GM15510 (cell line): ENCODE results near the gene RASGRP1.

Experiments used
- POLR2A ChIP-seq: IDR thresholded peaks from 3 replicates; pipeline ENCODE4 v1.6.1; 2011; ENCODE audit warnings: borderline replicate concordance; ENCODE audit not compliant: insufficient read length; ENCODE audit errors: extremely low read depth

RASGRP1 gene

DNA sequence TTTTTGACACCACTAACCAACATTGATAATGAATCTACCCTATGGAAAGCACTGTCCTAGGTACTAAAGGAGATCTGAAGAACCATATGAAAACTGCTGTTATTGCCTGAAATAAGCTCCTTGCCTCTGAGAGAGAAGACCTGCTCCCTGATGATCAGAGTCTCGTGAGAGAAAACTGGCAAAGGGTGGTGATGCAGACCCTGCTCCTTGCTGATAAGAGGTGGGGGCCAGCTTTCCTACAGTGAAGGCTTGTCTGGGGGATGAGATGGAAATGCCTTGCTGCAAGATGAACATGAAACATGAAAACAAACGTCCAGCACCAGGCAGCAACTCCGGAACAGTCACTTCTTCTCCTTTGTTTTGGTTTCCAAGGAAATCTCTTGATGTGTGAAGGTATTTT is 31.9 kb downstream of the RASGRP1 start:
- TF ChIP-seq POLR2A, result no peak

DNA sequence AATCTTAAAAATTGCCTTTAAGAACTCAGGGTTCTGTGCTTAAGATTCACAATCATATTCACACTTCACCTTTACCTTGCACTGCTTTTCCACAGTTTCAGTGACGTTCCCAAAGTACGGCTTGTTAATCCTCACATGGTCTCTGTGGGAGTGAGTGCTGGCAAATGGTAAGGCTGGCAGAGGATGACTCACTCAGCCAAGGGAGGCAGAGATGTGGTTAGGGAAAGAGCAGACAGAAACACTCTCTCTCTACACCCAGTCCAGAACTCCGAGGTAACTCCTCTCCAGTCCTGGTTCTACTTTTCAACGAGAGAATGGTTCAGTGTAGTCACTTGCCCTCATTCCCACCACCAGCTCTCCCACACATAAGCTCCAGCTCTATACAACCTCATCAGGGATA is 33.1 kb downstream of the RASGRP1 start:
- TF ChIP-seq POLR2A, result no peak

- TF ChIP-seq POLR2A, result no peak
These were observed 34.5 kb downstream of the RASGRP1 start for GRCh38 chr15:38530113-38530512.

DNA sequence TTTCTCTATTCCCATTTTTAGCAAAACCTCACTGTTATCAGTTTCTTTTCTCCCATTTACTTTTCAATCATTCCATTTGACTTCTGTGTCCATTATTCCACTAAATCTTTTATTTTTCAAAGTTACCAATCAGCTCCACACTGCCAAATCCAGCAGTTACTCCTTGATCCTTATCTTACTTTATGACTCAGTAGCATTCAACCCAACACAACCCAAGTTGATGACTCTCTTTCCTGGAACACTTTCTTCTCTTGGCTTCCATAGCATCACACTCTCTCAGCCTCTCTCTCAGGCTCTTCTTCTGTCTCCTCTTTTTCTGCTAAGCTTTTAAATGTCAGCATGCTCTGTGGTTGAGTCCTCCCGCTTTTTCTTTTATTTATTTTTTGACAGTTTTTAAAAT is 36.3 kb downstream of the RASGRP1 start:
- TF ChIP-seq POLR2A, result no peak

DNA sequence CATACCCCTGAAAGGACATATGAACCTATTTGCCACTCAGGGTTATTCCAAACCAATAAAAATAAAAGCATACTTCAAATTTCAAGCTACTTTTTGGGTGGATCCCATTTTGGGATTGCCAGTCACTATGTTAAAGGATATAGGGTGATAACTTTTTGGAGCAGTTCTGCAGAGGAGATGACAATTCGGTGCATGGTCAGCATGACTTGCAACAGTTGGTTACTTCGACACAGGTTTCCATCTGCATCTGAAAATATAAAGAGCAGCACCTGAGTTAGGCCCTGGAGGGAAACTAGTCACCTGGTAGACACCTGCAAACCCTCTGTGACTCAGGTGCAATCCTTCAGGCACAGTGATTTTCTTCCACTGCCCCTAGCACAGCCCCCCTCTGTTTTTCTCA is 38.5 kb downstream of the RASGRP1 start:
- TF ChIP-seq POLR2A, result no peak

DNA sequence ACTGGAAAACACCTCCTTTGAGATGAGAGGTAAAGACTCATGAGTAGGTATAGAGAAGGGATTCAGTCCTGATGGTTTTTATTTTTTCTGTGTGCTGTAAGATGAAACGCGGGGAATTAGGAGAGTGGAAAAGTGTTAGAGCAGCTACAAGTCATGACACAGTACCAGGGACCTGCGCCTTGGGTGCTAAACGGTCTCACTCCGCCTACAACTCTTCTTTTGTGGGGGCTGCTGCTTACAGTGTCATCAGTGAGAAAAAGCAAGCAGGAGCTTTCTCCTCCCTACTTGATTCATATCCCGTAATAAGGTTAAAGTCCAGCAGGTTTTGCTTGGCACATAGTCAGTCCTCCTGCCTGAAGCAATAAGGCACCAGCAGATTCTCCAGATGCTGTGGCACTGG is 39.1 kb downstream of the RASGRP1 start:
- TF ChIP-seq POLR2A, result no peak

- no peak for TF ChIP-seq POLR2A
These were observed 40.5 kb downstream of the RASGRP1 start for GRCh38 chr15:38524156-38524555.

- no peak for TF ChIP-seq POLR2A
These were observed 41.7 kb downstream of the RASGRP1 start for GRCh38 chr15:38522922-38523321.

DNA sequence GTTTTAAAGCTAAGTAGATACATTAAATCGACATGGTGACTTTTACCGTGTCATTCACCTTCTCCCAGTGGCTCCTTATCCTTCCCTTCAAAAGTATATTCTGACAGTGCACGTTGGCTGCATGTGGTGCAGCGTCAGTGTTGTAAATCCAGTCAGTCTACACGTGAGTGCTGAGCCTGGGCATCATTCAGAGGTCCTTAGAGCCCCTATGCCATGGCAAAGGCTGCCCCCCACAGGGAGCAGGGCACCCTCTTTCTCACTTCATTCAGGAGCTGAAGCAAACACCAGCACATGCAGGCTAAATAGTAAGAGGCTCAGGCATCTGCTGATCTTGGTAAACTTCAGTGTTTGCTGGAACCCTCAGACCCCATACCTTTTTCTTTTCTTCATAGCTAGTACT is 43.3 kb downstream of the RASGRP1 start:
- TF ChIP-seq POLR2A, result no peak

GRCh38 chr15:38520035-38520434 is 44.6 kb downstream of the RASGRP1 start:
- TF ChIP-seq POLR2A, result no peak

DNA sequence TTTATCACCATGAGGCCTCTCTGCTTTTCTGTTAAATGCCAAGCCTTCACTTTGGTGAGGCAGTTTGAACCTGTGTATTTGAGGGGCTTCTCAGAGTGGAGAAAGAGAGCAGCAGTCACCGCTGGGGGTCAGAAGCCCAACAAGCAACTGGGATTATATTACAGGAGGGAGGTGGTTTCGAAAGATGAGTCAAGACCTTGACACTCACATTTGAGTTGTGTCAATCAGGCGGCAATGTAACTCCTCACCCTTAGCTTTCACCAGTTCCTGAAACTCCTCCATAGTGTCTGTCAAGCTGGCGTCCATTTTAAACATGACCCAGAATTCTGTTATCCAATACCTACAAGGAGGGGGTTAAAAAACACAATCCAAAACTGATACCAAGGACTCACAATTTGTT is 46.5 kb downstream of the RASGRP1 start:
- TF ChIP-seq POLR2A, result no peak

GRCh38 chr15:38517312-38517975 is 47.2 kb downstream of the RASGRP1 start:
- no peak for TF ChIP-seq POLR2A

GRCh38 chr15:38516626-38517025 is 48.0 kb downstream of the RASGRP1 start:
- TF ChIP-seq POLR2A, result no peak

GRCh38 chr15:38514601-38515000 is 50.0 kb downstream of the RASGRP1 start:
- no peak for TF ChIP-seq POLR2A

- TF ChIP-seq POLR2A, result no peak
These were observed 51.7 kb downstream of the RASGRP1 start for GRCh38 chr15:38512901-38513300.

DNA sequence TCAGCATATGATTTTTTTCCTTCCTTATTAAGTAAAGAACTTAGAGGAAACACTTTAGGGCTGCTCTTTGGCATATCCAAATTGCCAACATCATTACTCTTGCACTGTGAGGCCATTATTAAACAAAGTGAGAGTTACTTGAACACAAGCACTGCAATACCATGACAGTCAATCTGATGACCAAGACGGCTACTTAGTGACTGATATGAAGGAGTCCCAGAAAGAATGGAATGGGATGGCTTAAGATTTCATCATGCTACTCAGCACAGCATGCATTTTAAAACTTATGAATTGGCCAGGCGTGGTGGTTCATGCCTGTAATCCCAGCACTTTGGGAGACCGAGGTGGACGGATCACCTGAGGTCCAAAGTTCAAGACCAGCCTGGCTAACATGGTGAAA is 55.5 kb downstream of the RASGRP1 start:
- TF ChIP-seq POLR2A, result no peak

- TF ChIP-seq POLR2A, result no peak
These were observed 56.0 kb downstream of the RASGRP1 start for GRCh38 chr15:38508647-38509046.
